GM21529 (cell line): ENCODE results near the gene KRT9.
"Not testable (repeated sequence)": the region's sequence is repeated elsewhere in the genome, so short reads cannot be mapped to it uniquely, and the experiment has no call there.

Experiments
- ATAC-seq: cut with Tn5 transposase; IDR thresholded peaks from one replicate; pipeline ENCODE4 v1.9.1; 2021; ENCODE audit not compliant: unreplicated experiment

Gene KRT9

DNA sequence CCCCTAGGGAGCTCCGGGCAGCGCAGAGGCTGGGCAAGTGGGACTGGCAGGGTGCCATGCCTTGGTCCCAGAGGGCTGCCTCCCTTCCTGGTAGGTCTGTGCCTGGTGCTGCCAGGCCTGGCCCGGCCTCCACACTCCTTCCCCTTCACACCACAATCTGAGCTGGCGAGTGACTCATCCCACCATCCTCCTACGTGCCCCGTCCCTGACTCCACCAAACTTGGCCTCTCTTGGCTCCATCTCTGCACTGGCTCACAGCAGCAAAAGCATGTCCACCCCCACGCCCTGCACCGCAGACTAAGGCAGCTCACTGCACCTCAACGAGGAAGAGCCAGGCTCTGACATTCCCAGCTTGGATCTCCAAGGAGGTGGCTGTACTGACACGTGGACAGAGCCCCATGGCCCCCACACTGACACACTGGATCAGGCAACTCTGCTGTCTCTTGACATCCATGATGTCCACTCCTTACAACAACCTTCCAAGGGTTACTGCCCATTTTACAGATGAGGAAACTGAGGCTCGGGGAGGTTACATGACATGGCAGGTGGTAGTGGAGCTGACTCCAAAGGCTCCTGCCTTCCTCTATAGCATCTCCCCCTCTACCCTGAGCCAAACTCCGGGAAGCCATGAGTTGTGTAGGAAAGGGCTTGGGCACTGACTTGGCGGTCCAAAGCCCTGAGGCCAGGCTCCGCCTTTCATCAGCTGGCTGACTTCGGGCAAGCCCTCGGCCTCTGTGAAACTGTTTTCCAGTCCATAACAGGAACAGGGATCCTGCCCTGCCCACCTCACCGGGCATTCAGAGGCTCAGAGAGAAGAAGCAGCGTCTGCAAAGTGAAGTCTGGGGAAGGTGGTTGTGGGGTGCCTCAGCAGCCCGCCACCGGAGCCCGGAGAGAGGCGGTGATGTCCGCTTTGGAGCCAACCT, 23.7 kb downstream of the KRT9 start:
- no peak for ATAC-seq

DNA sequence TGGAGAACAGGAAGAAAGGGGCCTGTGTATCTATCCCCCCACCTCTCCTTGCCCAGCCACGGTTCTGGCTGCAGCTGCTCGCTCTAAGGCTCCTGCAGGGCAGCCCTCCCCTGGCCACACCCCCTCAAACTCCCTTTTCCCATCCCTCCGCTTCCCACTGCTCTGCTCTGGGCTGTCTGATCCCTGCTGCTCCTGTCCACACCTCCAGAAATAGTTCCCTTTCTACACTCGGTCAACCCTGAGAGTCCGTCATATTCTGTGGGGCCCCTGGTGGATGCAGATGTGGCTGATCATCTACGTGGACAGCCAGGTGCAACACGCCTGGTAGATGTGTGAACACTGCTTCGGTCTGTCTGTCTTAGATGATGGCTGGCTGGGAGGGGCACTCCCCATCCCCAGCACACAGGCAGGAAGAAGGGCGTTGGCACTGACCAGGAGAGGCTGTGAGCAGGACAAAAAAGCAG, 24.4 kb downstream of the KRT9 start:
- ATAC-seq, result no peak

DNA sequence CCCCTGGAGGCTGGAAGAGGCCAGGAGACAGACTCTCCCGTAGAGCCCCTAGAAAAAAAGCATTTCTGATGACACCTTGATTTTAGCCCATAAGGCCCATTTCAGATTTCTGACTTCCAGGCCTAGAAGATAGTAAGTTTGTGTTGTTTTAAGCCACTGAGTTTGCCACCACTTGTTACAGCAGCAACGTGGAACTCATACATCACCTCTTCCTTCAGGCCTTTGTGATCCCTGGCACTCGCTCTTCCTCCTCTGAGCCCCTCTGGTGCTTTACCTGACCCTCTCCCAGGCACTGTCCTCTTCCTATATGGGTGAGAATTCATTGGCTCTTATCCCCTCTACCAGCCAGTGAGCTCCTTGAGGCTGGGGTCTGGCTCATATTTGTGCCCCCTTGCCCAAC, 25.0 kb downstream of the KRT9 start:
- no peak for ATAC-seq

DNA sequence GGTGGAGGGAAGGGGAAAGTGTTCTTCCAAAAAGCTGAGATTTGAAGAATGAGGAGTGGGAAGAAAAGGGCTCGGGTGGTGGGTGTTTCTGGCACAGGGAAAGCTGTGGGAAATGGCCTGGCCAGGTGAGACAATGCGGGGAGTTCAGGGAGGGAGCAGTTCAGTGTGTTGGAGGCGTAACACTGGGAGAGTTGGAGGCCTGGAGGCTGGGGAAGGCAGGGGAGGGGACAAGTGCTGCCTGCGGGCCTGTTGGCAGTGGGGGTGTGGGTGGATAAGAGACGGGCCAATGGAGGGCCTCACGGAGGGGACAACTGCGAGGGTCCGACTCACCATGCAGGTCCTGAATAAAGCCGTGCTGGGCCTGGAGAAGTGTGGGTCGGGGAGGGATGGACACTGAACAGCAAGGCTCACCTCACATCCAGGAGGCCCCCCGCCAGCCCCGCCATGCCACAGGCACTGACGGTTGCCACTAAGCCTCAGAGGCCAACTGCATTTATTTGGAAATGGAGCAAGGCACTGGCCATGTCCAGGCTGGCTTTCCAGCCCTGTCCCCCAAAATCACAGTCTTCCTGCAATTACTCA, 25.9 kb downstream of the KRT9 start:
- no peak for ATAC-seq

DNA sequence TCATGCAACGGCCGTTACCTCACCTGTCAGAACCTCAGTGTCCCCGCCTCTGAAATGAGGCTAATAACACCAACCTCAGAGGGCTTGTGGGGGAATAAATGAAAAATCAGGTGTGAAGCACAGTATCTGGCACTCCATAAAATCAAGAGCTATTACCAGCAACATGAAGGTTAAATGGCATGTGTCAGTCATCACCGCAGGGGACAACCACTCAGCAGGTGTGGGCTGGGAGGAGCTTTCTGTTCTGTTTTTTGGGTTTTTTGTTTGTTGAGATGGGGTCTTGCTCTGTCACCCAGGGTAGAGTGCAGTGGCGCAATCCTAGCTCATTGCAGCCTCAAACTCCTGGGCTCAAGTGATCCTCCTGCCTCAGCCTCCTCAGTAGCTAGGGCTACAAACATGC, 26.9 kb downstream of the KRT9 start:
- no peak for ATAC-seq

DNA sequence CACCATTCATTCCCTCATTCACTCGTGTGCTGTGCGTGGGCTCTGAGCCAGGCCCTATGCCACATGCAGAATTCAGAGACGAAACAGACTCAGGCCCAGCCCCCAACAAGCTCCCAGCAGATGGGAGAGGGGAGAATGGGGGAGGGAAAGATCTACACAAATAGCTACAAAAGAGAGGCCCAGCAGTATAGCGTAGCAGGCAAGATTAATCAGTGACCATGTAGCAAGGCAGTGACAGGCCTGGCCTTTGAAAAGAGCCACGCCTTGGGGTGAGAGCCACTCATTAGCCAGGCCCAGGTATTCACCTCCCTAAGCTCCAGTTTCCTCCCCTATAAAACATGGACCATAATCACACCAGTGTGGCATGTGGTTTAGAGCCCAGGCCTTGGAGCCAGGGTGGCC, 27.4 kb downstream of the KRT9 start:
- ATAC-seq, result no peak

DNA sequence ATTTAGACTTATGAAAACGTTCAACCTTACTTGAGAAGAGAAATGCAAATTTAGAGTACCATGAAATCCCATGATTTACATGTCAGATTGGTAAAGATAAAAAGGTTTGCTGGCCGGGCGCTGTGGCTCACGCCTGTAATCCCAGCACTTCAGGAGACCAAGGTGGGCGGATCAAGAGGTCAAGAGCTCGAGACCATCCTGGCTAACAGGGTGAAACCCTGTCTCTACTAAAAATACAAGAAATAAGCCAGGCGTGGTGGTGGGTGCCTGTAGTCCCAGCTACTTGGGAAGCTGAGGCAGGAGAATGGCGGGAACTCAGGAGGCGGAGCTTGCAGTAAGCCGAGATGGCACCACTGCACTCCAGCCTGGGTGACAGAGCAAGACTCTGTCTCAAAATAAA, 29.1 kb downstream of the KRT9 start:
- not testable (repeated sequence) for ATAC-seq

DNA sequence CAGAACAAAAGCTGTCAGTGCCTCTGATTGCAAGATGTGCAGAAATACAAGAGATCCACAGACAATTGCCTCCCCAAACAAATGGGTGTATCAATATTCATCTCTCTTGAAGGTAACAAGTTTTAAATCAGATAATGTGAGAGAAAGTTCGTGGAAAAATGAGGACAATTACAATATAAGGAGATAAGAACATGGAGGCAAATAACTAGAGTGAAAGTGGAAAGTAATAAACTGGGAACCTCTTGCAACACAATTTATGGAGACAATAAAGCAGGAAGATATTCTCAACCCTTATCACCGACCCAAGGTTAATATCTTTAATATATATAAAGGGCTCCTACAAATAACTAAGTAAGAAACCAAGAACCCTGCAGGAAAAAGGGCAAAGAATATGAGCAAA, 29.5 kb downstream of the KRT9 start:
- no peak for ATAC-seq

DNA sequence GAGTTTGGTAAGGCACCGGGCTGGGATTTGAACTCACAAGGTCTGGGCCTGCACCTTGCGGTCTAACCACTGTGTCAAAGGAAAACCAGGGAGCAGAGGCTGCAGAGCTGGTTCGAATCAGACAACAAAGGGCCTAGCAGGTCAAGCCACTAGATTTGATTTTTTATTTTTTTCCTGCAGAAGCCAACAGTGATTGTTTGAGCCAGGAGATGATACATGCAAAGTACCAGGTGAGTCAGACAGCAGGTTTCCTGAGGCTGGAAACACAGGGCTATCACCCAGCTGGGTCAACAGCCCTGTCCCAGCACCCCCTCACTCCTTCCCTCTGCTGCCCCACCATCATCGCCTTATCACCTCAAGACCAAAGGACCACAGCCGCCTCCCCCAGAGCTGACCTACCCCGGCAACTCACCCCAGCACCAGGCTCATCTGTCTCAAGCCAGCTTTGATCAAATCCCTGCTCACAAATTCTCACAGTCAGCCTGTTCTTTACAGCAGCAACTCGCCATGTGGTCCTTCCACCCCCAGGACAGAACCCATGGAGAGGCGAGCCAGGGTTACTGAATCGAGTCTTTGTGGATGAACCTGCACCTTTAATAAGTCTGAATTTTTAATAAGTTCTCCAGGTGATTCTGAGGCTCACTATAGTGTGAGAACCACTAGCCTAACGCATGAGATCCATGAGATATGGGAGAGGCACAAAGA, 30.8 kb downstream of the KRT9 start:
- no peak for ATAC-seq

DNA sequence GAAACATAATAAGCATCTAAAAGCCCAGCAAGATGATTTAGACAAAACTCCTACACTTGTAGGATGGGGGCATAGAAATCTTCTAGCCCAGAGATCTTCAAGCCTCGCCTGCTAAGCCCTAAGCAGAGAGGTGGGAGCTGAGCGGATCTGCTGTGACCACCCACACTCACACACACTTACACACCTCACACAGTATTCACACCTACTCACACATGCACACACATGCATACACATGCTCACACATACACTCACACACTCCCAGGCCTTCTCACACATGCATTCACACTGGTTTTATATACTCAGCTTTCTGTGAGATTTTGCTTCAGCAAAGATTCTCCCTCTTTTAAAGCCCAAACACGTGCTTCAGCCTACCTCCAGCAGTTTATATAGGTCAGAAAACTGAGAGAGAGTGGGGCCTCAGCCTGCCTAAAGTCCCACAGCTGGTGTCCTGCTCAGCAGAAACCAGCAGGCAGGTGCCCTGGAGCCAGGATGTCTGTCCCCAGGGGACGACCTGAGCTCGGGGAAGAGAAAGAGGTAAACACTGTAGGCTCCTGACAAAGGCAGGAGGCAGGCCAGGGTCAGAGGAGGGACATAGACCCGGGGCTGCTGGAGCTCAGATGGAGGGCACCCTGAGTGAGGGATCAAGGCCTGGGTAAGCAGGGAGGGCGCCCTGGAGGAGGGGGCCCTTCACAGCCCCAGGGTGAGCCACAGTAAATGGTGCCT, 31.7 kb downstream of the KRT9 start:
- ATAC-seq, result no peak

DNA sequence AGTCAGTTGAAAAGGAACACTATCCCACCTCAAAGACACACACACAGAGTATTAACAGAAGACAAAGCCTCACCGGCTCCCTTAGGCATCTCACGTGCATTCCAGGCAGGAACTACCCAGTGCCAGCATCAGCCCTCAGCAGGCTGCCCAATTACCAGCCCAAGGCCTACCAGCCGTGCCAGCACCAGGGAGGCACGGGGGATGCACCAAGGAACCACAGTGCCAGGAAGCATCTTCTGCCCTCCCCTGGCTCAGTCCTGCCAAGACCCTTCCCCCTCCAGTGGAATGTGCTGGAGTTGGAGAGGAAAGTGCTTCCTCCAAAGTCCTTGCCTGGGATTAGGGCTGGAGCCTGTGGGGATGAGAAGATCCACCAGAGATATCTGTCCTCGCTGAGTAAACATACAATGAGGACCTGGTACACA, 32.8 kb downstream of the KRT9 start:
- no peak for ATAC-seq

DNA sequence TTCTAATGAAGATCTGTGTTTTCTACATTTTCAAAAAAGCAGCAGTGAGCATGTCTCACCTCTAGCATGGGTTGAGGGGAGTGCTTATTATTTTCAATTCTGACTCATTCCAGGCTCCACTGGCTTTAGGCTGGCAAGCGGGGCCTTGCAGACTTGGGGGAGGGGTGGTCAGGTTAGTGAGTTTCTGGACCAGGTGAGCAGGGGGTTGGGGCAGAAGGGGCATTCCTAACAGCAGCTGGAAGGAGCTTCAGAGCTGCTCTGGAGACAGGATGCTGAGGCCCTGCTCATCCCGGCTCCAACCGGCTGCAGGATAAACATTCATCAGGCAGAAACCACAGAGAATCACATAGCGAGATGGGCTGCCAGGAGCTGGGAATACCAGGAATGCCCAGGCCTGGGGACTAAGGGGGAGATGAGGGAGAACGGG, 33.3 kb downstream of the KRT9 start:
- ATAC-seq, result no peak

DNA sequence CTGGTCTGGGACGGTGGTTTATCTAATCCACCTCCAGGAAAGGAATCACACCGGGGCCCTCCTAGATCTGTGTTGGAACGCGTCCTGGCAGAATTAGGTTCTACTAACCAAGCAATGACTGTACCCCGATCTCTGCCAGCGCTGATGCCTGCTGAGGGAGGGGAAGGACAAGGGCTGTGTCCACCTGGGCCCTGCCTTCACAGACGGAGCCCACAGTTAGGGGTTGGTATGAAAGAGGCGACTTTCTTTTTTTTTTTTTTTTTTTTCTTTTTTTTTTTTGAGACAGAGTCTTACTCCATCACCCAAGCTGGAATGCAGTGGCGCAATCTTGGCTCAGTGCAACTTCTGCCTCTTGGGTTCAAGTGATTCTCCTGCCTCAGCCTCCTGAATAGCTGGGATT, 33.9 kb downstream of the KRT9 start:
- ATAC-seq, result no peak

DNA sequence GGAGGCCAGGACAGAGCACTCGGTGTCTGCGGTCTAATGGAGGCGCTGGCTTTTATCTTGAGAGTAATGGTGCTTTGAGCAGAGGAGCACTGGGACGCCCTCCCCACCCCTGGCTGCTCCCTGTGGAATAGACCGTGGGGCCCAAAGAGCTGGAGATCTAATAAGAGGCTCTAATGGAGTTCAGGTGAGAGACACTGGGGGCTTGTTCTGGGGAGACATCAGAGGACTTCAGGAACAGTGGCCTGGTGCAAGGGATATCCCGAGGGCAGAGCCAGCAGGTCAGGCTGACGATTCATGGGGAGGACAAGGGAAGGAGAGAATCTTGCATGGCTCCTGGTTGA, 34.3 kb downstream of the KRT9 start:
- ATAC-seq, result no peak

DNA sequence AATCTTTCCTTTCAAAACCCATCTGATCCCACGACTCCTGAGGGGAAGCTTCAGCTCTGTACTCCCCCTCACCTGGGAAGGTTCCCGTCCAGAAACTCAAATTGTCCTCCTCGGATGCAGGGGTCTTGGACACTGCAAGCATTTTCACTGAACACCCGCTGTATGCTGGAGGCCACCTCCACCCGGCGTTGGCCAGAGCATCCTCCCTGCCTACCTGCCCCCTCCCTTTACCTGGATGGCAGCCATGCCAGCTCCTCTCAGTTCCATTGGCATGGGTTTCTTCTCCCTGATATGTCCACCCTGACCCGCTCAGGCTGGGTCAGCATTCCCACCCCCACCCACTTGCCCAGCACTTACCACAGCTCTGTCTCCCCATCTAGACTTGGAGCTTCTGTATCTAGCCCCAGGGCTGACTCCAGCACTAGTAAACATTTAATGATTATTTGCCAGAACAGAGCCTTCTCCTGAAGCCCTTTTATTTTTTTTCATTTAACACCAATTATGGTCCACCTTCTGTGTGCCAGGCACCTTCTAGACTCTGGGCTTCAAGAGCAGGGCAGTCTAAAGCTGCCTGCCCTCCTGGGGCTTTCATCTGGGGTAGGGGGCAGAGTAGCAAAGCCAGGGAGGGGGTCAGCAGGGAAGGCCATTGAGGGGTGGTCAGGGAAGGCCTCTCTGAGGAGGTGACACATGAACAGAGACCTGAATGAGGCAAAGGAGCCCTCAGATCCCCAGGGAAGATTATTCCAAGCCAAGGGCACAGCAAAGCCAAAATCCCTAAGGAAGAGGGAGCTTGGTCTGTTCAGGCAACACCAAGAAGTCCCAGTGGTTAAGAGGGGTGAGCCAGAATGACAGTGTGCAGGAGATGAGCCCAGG, 34.9 kb downstream of the KRT9 start:
- ATAC-seq, result no peak

DNA sequence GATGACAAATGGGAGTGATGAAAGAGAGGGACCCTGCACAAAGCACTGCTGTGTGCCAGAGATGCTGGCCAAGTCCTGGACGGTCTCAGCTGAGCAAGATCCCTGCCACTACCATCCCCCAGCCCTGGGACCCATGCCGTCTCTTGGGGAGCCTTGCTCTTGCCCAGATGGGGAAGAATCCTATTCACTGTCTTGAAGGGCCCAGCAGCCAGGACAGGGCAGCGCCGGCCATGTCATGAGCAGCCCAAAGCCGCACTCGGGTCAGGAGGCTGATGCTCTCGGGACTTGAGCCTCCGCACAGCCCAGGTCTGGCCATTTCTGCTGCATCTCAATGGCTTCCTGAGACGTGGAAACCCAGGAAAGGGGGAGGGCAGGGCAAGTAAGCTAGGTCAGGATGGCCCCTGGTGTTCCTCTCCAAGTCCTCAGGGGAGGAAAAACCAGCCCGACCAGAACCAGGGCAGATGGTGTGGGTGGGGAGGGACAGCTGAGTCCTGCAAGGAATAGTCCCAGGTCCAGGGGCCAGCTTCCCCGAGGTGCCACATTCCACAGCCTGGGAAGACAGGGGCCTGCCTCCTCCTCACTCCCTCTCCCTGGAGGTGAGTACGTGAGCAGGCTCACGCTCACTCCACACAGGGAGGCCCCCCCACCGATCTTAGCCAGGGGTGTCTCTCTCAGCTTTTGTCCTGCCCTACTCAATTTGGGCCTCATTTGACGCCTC, 35.9 kb downstream of the KRT9 start:
- no peak for ATAC-seq

DNA sequence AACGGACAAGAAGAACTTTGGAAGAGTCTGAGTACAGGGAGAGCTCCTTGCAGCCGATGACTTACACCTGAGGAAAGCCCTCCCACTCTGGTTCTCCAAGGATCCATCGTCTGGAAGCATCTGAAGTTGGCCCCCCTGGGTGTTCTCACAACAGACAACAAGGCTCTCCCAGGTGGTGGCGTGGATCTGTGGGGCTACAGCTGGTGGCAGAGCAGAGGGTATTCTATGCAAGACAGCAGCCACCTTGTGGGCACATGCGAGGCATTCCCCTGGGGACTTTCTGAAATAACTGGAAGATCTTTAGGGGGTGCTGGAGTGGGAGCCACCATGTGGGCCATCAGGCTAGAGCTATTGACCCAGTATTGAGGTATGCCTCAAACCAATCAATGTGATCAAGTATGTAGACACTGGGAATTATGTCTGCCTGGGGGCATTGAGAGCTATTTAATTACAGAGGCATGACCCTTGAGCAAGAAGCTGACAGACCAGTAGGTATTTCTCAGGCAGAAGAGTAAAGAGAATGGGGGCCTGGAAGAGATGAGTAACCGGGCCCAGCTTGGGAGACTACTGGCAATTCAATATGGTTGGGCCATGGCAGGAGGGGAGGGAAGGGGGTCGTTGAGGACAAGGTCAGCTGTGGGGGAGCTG, 36.8 kb downstream of the KRT9 start:
- no peak for ATAC-seq

DNA sequence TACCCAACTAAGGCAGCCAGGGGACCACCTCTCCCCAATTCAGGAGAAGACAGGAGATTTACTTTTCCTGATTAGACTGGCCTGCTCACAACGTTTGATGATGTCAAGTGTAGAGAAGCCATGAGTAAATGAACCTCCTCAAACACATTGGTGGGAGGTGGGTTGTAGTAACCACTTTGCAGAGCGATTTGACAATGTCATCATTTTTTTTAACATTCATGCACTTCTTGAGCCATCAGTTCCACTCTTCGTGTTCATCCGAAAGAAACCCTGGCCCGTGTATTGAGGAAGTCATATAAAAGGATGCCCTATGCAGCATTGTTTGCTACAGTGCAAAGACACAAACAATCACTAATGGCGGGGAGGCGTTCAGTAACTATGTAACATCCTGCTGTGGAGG, 38.2 kb downstream of the KRT9 start:
- ATAC-seq, result no peak

DNA sequence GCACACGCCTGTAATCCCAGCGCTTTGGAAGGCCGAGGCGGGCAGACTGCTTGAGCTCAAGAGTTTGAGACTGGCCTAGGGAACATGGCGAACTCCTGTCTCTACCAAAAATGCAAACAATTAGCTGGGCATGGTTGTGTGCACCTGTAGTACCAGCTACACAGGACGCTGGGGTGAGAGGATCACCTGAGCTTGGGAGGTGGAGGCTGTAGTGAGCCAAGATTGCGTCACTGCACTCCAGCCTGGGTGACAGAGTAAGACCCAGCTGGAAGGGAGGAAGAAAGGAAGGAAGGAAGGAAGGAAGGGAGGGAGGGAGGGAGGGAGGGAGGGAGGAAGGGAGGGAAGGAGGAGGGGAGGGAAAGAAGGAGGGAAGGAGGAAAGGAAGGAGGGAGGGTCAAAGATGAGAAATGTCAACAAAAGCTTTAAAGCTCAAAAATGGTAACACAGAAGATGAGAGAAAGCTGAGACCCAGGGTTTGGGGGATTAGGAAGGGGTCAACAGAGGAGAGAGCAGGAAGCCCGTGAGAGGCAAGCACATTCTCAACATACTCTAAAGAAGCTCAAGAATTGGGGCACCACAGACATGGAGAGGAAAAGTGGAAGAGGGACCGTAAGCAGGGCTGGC, 38.8 kb downstream of the KRT9 start:
- no peak for ATAC-seq
